ENCODE data around the gene CTSZ. TPM values are rescaled to one million over a fixed set of nuclear protein-coding genes. Genes with fewer than 3 reads are reported as not detected.

The CTSZ gene
- total RNA-seq, 1 experiment from 2014 or later: 194 TPM

DNA sequence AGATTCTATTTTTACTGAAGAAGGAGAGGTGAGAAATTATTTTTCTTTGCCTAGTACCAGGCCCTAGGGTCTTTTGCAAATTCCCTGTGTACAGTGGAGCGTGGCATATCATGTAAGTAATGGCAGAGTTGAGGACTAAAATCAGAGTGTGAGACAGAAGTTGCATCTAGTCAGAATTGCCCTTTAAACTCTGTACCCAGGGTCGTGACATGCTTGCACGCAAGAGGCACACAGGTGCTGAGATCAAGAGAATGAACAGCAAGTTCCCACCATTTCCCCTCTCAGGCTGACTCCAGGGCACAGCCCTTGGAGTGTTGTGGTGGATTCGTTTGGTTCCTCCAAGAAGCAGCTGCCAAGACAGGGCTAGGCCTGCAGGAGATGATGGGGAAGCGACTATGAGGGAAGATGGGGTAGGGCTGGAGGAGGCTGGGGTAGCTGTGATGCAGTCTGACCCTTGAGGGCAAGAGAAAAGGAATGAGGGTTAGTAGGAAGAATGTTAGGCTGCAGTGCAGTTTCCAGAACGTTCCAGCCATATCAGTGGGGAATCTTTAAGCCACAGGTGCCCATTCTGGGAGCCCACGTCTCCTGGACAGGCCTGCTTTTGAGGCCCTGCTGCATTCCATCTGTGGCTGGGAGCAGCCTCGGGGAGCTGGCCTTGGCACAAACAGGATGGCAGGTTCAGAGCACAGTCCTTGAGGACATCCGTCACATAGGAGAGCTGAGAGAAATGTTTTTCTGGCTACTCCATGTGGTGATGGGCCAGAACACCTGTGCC lies 19.1 kb downstream of the CTSZ start:
- no peak for TF ChIP-seq CTCF (conservative IDR thresholded peaks at IDR 0.05)
- TF ChIP-seq EZH2 (IDR thresholded peaks at IDR 0.05; ENCODE audit: low read depth): no peak
- Histone ChIP-seq H3K79me2 (ENCODE audit: low read depth) (peaks cover 36% of the 10 kb centered on the region), H3K9me2 (ENCODE audit: insufficient read depth) (no peaks in the 10 kb centered on the region), H3K4me1 (replicated peaks; ENCODE audit: insufficient read depth) (no peaks in the 10 kb centered on the region; the same call in 1 of the 2 replicates), H3K36me3 (ENCODE audit: low read depth) (peaks cover 55% of the 10 kb centered on the region), H3F3A (ENCODE audit: insufficient read depth, low read depth) (peaks cover 17% of the 10 kb centered on the region), H3K27ac (no peak overlapping the region), H4K20me1 (ENCODE audit: insufficient read depth) (peaks cover 34% of the 10 kb centered on the region), H2AFZ (no peak overlapping the region), H3K9me3 (ENCODE audit: insufficient read depth, low read depth) (no peaks in the 10 kb centered on the region), H3K4me3 (no peak overlapping the region), H3K27me3 (ENCODE audit: insufficient read depth, low read depth) (no peaks in the 10 kb centered on the region), H3K4me2 (no peak overlapping the region)
- ChIA-PET POLR2A (ENCODE audit: unreplicated experiment) (no interaction called here), CTCF (no interaction called here)
- no TSS peak for BruUV-seq (replicated peaks)
- intact Hi-C loops (cut with micrococcal nuclease; ENCODE audit: unreplicated experiment): no loop called here
- DNase-seq: no peak

GRCh38 chr20:58986968-58987517 lies 20.0 kb downstream of the CTSZ start:
- H2AFZ ChIP-seq: no peak overlapping the region
- intact Hi-C loops (cut with micrococcal nuclease; ENCODE audit: unreplicated experiment): no loop called here
- TF ChIP-seq EZH2 (IDR thresholded peaks at IDR 0.05; ENCODE audit: low read depth) (no peak), CTCF (conservative IDR thresholded peaks at IDR 0.05) (no peak)
- ChIA-PET CTCF (no interaction called here), POLR2A (ENCODE audit: unreplicated experiment) (no interaction called here)
- no peak overlapping the region for H3K4me2 ChIP-seq
- H3K9me2 ChIP-seq (ENCODE audit: insufficient read depth): no peaks in the 10 kb centered on the region
- no peak for DNase-seq
- no peak overlapping the region for H3K4me3 ChIP-seq
- no TSS peak for BruUV-seq (replicated peaks)
- H3K36me3 ChIP-seq (ENCODE audit: low read depth): peaks cover 49% of the 10 kb centered on the region
- peaks cover 9% of the 10 kb centered on the region for H3K4me1 ChIP-seq (replicated peaks; ENCODE audit: insufficient read depth)
- no peaks in the 10 kb centered on the region for H3K27me3 ChIP-seq (ENCODE audit: insufficient read depth, low read depth)
- H3K9me3 ChIP-seq (ENCODE audit: insufficient read depth, low read depth): no peaks in the 10 kb centered on the region
- peaks cover 46% of the 10 kb centered on the region for H3K79me2 ChIP-seq (ENCODE audit: low read depth)
- H3K27ac ChIP-seq: no peak overlapping the region
- H4K20me1 ChIP-seq (ENCODE audit: insufficient read depth): peaks cover 32% of the 10 kb centered on the region
- peaks cover 12% of the 10 kb centered on the region; the same call in 1 of the 2 replicates for H3F3A ChIP-seq (ENCODE audit: insufficient read depth, low read depth)

DNA sequence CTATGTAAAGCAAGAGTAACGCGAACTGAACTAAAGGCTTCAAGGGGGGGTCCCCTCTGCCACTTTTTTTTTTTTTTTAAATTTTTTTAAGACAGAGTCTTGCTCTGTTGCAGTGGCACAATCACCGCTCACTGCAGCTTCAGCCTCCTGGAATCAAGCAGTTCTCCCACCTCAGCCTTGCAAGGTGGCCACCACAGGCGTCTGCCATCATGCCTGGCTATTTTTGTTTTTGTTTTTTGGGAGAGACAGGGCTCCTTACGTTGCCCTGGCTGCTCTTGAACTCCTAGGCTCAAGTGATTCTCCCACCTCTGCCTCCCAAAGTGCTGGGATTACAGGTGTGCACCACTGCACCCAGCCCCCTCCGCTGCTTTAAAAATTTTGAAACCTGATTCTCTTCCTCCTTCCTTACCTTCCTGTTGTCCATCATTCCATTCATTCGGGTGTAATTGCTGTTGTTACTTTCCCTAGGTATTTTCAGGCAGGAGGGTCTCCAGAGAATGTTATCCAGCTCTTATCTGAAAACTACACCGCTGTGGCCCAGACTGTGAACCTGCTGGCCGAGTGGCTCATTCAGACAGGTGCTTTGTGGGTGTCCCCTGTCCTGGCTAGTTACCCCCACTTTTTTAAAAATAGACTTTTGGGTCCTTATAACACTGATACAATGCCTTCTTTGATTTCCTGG lies 20.6 kb downstream of the CTSZ start:
- H4K20me1 ChIP-seq (ENCODE audit: insufficient read depth): peaks cover 28% of the 10 kb centered on the region
- H3K27ac ChIP-seq: no peak overlapping the region
- H3K27me3 ChIP-seq (ENCODE audit: insufficient read depth, low read depth): no peaks in the 10 kb centered on the region
- TF ChIP-seq CTCF (conservative IDR thresholded peaks at IDR 0.05) (no peak), EZH2 (IDR thresholded peaks at IDR 0.05; ENCODE audit: low read depth) (no peak)
- intact Hi-C loops (cut with micrococcal nuclease; ENCODE audit: unreplicated experiment): no loop called here
- H3K4me2 ChIP-seq: no peak overlapping the region
- no peak for DNase-seq
- no TSS peak for BruUV-seq (replicated peaks)
- peaks cover 52% of the 10 kb centered on the region for H3K79me2 ChIP-seq (ENCODE audit: low read depth)
- peaks cover 5% of the 10 kb centered on the region; the same call in 1 of the 2 replicates for H3F3A ChIP-seq (ENCODE audit: insufficient read depth, low read depth)
- POLR2A ChIA-PET (ENCODE audit: unreplicated experiment): no interaction called here
- peaks cover 43% of the 10 kb centered on the region for H3K36me3 ChIP-seq (ENCODE audit: low read depth)
- no peaks in the 10 kb centered on the region for H3K9me2 ChIP-seq (ENCODE audit: insufficient read depth)
- no peak overlapping the region for H2AFZ ChIP-seq
- peaks cover 9% of the 10 kb centered on the region for H3K4me1 ChIP-seq (replicated peaks; ENCODE audit: insufficient read depth)
- no peak overlapping the region for H3K4me3 ChIP-seq
- CTCF ChIA-PET: no interaction called here
- H3K9me3 ChIP-seq (ENCODE audit: insufficient read depth, low read depth): no peaks in the 10 kb centered on the region

Data from PC-9 (cell line).